Measurements from ENCODE around the gene KCNJ12.

GRCh38 chr17:21382560-21383495 is 6.7 kb downstream of the KCNJ12 start:
- TF ChIP-seq CTCF (IDR thresholded peaks at IDR 0.05) (no peak), EP300 (IDR thresholded peaks at IDR 0.05; ENCODE audit: low read depth) (no peak), POLR2A (IDR thresholded peaks at IDR 0.05) (no peak), POLR2AphosphoS5 (IDR thresholded peaks at IDR 0.05) (no peak)

All from transverse colon (tissue), 4 donors.